ENCODE results near the gene MRGPRD.

MRGPRD gene

GRCh38 chr11:69013009-69013951 lies 32.5 kb upstream of the MRGPRD start, which contains the start of gene MRGPRF:
Gene MRGPRF (minus strand): TSS chr11:69013246. CDS start chr11:69009901, 3,345 bp downstream.
- Histone ChIP-seq H3K4me3 (ENCODE audit: insufficient read depth, low read depth, low read length, poor library complexity, severe bottlenecking) (no peak within 1 kb of the TSS), H3K9me3 (ENCODE audit: control insufficient read depth, low read length) (no peaks in the 10 kb centered on the region), H3K36me3 (ENCODE audit: control insufficient read depth, insufficient read depth, low read length) (no peaks in the 10 kb centered on the region), H3K27me3 (replicated peaks; ENCODE audit: control insufficient read depth, insufficient read depth, low read length, poor library complexity, severe bottlenecking) (peaks cover 28% of the 10 kb centered on the region), H3K27ac (ENCODE audit: insufficient read depth, low read length, poor library complexity, severe bottlenecking) (no peak within 1 kb of the TSS), H3K4me1 (ENCODE audit: control insufficient read depth, insufficient read depth, low read length, poor library complexity, severe bottlenecking) (peaks cover 18% of the 10 kb centered on the region)
- no peak for DNase-seq

GRCh38 chr11:69012092-69013008 lies 31.6 kb upstream of the MRGPRD start:
- H3K27me3 ChIP-seq (replicated peaks; ENCODE audit: control insufficient read depth, insufficient read depth, low read length, poor library complexity, severe bottlenecking) = peaks cover 28% of the 10 kb centered on the region
- H3K27ac ChIP-seq (ENCODE audit: insufficient read depth, low read length, poor library complexity, severe bottlenecking) = no peak overlapping the region
- no peak for DNase-seq
- H3K4me1 ChIP-seq (ENCODE audit: control insufficient read depth, insufficient read depth, low read length, poor library complexity, severe bottlenecking) = peaks cover 18% of the 10 kb centered on the region
- no peaks in the 10 kb centered on the region for H3K36me3 ChIP-seq (ENCODE audit: control insufficient read depth, insufficient read depth, low read length)
- H3K4me3 ChIP-seq (ENCODE audit: insufficient read depth, low read depth, low read length, poor library complexity, severe bottlenecking) = no peak overlapping the region
- H3K9me3 ChIP-seq (ENCODE audit: control insufficient read depth, low read length) = no peaks in the 10 kb centered on the region

DNA sequence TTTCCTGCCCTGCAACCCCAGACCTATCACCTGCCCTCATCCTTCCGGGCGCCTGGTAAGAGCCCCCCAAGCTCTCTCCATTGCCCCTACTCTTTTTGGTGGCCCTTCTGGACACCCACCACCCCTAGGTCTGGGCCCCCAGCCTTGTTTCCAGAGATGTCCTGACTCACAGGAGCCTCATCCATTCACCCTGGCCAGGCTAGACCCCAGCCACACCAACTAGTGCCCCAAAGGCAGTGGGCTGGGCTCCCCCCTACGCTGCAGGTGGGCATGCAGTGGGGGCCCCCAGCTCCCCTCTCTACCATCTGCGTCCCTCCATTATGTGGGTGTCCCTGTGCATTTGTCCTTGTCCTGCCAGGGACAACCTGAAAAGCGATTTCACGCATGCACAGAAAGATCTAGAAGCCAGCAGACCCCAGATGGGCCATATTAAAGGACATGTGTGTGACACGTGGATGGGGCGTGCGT lies 30.9 kb upstream of the MRGPRD start:
- no peaks in the 10 kb centered on the region for H3K36me3 ChIP-seq (ENCODE audit: control insufficient read depth, insufficient read depth, low read length)
- H3K4me1 ChIP-seq (ENCODE audit: control insufficient read depth, insufficient read depth, low read length, poor library complexity, severe bottlenecking) = peaks cover 18% of the 10 kb centered on the region
- no peaks in the 10 kb centered on the region for H3K9me3 ChIP-seq (ENCODE audit: control insufficient read depth, low read length)
- no peak for DNase-seq
- H3K27ac ChIP-seq (ENCODE audit: insufficient read depth, low read length, poor library complexity, severe bottlenecking) = no peak overlapping the region
- H3K4me3 ChIP-seq (ENCODE audit: insufficient read depth, low read depth, low read length, poor library complexity, severe bottlenecking) = no peak overlapping the region
- peaks cover 28% of the 10 kb centered on the region for H3K27me3 ChIP-seq (replicated peaks; ENCODE audit: control insufficient read depth, insufficient read depth, low read length, poor library complexity, severe bottlenecking)

- Histone ChIP-seq H3K27ac (ENCODE audit: insufficient read depth, low read length, poor library complexity, severe bottlenecking) (no peak overlapping the region), H3K9me3 (ENCODE audit: control insufficient read depth, low read length) (no peaks in the 10 kb centered on the region), H3K27me3 (replicated peaks; ENCODE audit: control insufficient read depth, insufficient read depth, low read length, poor library complexity, severe bottlenecking) (peaks cover 28% of the 10 kb centered on the region), H3K4me1 (ENCODE audit: control insufficient read depth, insufficient read depth, low read length, poor library complexity, severe bottlenecking) (peaks cover 18% of the 10 kb centered on the region), H3K36me3 (ENCODE audit: control insufficient read depth, insufficient read depth, low read length) (no peaks in the 10 kb centered on the region), H3K4me3 (ENCODE audit: insufficient read depth, low read depth, low read length, poor library complexity, severe bottlenecking) (peak overlapping the region; percentile 9)
- DNase-seq = no peak
Measured at GRCh38 chr11:69010964-69011623, 30.3 kb upstream of the MRGPRD start.

GRCh38 chr11:69010361-69010891 lies 29.6 kb upstream of the MRGPRD start:
- no peak overlapping the region for H3K27ac ChIP-seq (ENCODE audit: insufficient read depth, low read length, poor library complexity, severe bottlenecking)
- peaks cover 18% of the 10 kb centered on the region for H3K4me1 ChIP-seq (ENCODE audit: control insufficient read depth, insufficient read depth, low read length, poor library complexity, severe bottlenecking)
- no peaks in the 10 kb centered on the region for H3K36me3 ChIP-seq (ENCODE audit: control insufficient read depth, insufficient read depth, low read length)
- peaks cover 28% of the 10 kb centered on the region for H3K27me3 ChIP-seq (replicated peaks; ENCODE audit: control insufficient read depth, insufficient read depth, low read length, poor library complexity, severe bottlenecking)
- no peaks in the 10 kb centered on the region for H3K9me3 ChIP-seq (ENCODE audit: control insufficient read depth, low read length)
- no peak for DNase-seq
- H3K4me3 ChIP-seq (ENCODE audit: insufficient read depth, low read depth, low read length, poor library complexity, severe bottlenecking) = peak overlapping the region; percentile 9

DNA sequence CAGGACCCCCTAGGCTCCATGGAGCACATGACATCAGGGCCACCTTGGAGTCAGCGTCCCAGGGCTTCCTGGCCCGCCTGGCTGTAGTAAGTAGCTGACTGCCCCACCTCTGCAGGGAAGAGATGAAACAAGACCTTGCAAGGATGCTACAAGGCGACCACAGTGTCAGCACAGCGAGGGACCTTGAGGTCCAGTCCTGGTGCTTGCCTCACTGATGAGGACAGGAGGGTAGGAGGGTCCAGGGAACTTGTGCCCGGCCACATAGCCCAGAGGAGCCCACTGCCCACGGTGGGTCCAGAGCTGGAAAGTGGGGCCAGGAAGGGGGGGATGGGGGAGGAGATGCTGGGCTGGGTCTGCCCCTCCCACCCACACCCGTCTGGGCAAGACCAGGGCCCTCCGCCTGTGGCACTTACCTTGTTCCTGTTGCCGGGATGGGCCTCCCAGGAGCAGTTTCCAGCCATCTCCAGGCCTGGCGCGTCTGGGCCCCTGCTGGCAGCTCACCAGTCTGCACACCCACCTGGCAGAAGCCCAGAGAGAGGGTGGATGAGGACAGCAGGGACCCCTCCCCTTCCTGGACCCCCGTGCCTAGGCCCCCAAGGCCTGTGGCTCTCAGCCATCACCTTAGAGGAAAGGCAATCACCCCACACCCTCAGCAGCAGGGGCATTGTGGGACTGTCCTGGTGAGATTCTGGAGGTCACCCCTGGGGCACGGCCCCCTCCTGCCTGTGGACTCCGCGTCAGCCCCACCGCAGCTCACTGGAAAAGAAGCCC lies 28.8 kb upstream of the MRGPRD start:
- Histone ChIP-seq H3K27me3 (replicated peaks; ENCODE audit: control insufficient read depth, insufficient read depth, low read length, poor library complexity, severe bottlenecking) (peaks cover 28% of the 10 kb centered on the region), H3K27ac (ENCODE audit: insufficient read depth, low read length, poor library complexity, severe bottlenecking) (no peak overlapping the region), H3K9me3 (ENCODE audit: control insufficient read depth, low read length) (no peaks in the 10 kb centered on the region), H3K36me3 (ENCODE audit: control insufficient read depth, insufficient read depth, low read length) (no peaks in the 10 kb centered on the region), H3K4me3 (ENCODE audit: insufficient read depth, low read depth, low read length, poor library complexity, severe bottlenecking) (no peak overlapping the region), H3K4me1 (ENCODE audit: control insufficient read depth, insufficient read depth, low read length, poor library complexity, severe bottlenecking) (peaks cover 18% of the 10 kb centered on the region)
- no peak for DNase-seq

- Histone ChIP-seq H3K27ac (ENCODE audit: insufficient read depth, low read length, poor library complexity, severe bottlenecking) (no peak overlapping the region), H3K27me3 (replicated peaks; ENCODE audit: control insufficient read depth, insufficient read depth, low read length, poor library complexity, severe bottlenecking) (peaks cover 28% of the 10 kb centered on the region), H3K4me3 (ENCODE audit: insufficient read depth, low read depth, low read length, poor library complexity, severe bottlenecking) (no peak overlapping the region), H3K9me3 (ENCODE audit: control insufficient read depth, low read length) (no peaks in the 10 kb centered on the region), H3K4me1 (ENCODE audit: control insufficient read depth, insufficient read depth, low read length, poor library complexity, severe bottlenecking) (peaks cover 18% of the 10 kb centered on the region), H3K36me3 (ENCODE audit: control insufficient read depth, insufficient read depth, low read length) (no peaks in the 10 kb centered on the region)
- DNase-seq = no peak
Measured at GRCh38 chr11:69008737-69009440, 28.1 kb upstream of the MRGPRD start.

- Histone ChIP-seq H3K4me1 (ENCODE audit: control insufficient read depth, insufficient read depth, low read length, poor library complexity, severe bottlenecking) (peaks cover 10% of the 10 kb centered on the region), H3K4me3 (ENCODE audit: insufficient read depth, low read depth, low read length, poor library complexity, severe bottlenecking) (no peak overlapping the region), H3K27ac (ENCODE audit: insufficient read depth, low read length, poor library complexity, severe bottlenecking) (no peak overlapping the region), H3K36me3 (ENCODE audit: control insufficient read depth, insufficient read depth, low read length) (no peaks in the 10 kb centered on the region), H3K27me3 (replicated peaks; ENCODE audit: control insufficient read depth, insufficient read depth, low read length, poor library complexity, severe bottlenecking) (peaks cover 20% of the 10 kb centered on the region), H3K9me3 (ENCODE audit: control insufficient read depth, low read length) (no peaks in the 10 kb centered on the region)
- DNase-seq = no peak
Measured at GRCh38 chr11:69007975-69008381, 27.2 kb upstream of the MRGPRD start.
